HEK293 (cell line): ENCODE results near the gene EIF2S3.

Source experiments
- ZNF350 ChIP-seq: fragments of 450-650 bp; formaldehyde crosslinking; IDR thresholded peaks from 2 replicates; pipeline ENCODE4 v1.5.0; 2017; ENCODE audit warnings: missing biosample characterization, mild to moderate bottlenecking, missing genetic modification characterization
- TF ChIP-seq, protein P1 (sequence below): fragments of 450-650 bp; formaldehyde crosslinking; IDR thresholded peaks from 2 replicates; pipeline ENCODE4 v1.5.1; 2016; ENCODE audit warnings: missing biosample characterization, missing genetic modification characterization

DNA sequence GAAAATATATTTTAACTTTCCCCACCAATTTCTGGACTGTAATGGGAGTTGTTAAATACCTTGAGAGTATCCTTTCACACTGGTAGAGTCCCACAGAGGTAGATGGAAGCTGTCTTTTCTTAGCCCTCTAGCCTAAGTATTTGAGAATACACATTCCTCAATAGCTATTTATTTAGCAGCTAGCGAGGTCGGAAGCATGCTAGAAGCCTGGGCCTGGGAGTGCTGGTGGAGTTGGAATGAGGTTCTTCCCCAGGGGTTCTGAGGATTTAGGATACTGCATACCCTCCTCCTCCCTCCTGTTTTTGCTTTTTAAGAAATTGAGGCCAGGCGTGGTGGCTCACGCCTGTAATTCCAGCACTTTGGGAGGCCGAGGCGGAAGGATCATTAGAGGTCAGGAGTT is 26.8 kb upstream of the EIF2S3 start:
- TF ChIP-seq, protein P1, sequence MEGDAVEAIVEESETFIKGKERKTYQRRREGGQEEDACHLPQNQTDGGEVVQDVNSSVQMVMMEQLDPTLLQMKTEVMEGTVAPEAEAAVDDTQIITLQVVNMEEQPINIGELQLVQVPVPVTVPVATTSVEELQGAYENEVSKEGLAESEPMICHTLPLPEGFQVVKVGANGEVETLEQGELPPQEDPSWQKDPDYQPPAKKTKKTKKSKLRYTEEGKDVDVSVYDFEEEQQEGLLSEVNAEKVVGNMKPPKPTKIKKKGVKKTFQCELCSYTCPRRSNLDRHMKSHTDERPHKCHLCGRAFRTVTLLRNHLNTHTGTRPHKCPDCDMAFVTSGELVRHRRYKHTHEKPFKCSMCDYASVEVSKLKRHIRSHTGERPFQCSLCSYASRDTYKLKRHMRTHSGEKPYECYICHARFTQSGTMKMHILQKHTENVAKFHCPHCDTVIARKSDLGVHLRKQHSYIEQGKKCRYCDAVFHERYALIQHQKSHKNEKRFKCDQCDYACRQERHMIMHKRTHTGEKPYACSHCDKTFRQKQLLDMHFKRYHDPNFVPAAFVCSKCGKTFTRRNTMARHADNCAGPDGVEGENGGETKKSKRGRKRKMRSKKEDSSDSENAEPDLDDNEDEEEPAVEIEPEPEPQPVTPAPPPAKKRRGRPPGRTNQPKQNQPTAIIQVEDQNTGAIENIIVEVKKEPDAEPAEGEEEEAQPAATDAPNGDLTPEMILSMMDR = no peak
- no peak for TF ChIP-seq ZNF350 (tag by site-specific recombination)
